Colonic mucosa (tissue), 4 donors: ENCODE measurements around the gene SLC2A8. TPM values are rescaled to one million over a fixed set of nuclear protein-coding genes. Genes with fewer than 3 reads are reported as not detected.

ENCODE experiments used
- DNase-seq: peaks from one replicate; pipeline ENCODE4 v3.0.0-alpha.2; 2020
- H3K27ac ChIP-seq: fragments of 200-600 bp; one replicate; pipeline ENCODE4 v1.8.0; 2021
- H3K27me3 ChIP-seq: fragments of 200-600 bp; one replicate; pipeline ENCODE4 v1.8.0; 2021
- H3K36me3 ChIP-seq: fragments of 200-600 bp; one replicate; pipeline ENCODE4 v1.8.0; 2021
- H3K4me1 ChIP-seq: fragments of 200-600 bp; one replicate; pipeline ENCODE4 v1.8.0; 2021; ENCODE audit warnings: mild to moderate bottlenecking
- H3K4me3 ChIP-seq: fragments of 200-600 bp; one replicate; pipeline ENCODE4 v1.8.0; 2021
- H3K9ac ChIP-seq, 2 donors: one replicate each; pipeline ENCODE4 v1.7.0; 2013; ENCODE audit warnings: control low read depth in 2 of 2, low read depth in 2 of 2, low read length in 2 of 2
- H3K9me3 ChIP-seq: fragments of 200-600 bp; one replicate; pipeline ENCODE4 v1.8.0; 2021
- intact Hi-C: fragments of 100-400 bp; cut with DNase I; formaldehyde crosslinking; loops from one replicate; pipeline ENCODE4 v1.14.1; 2022
- total RNA-seq, 2 donors: library from RNA; stranded (reverse); fragmentation: NEBNext Ultra II Directional in 1 of 2; extraction: Animal tissue kit (Norgen Biotek cat#: 25700) in 1 of 2; gene quantifications; one replicate each; pipeline ENCODE4 v1.2.1, GENCODE V29; 2021
- TF ChIP-seq, protein P1 (sequence below): fragments of 200-600 bp; IDR thresholded peaks from one replicate; pipeline ENCODE4 v1.8.0; 2022; ENCODE audit warnings: antibody characterized with exemption, mild to moderate bottlenecking
- donor health status: healthy.
- donor health status: DM: no; HTN: no; CAD: no.
- donor health status: DM: no; HTN: no; CAD: no.

Gene SLC2A8
- total RNA-seq, 2 donors from 2014 or later: 20.4 to 33.6 TPM

DNA sequence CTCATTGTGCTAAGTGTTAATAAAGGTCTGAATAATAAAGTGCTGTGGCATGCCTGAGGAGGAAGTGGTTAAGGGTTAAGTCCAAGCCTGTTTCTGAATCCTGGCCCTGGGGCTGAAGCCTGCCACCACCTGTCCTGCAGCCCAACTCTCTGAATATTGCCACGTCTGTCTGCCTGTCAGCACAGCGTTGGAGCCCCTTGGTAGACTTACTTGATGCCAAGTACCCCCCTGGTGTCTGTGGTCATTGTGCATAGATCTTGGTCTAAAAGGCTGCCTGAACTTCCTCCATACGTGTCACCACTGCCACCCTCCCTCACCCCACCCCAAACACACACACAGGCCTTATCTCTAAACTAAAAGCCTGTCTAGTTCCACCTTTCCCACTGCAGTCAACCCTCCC lies 35.4 kb upstream of the SLC2A8 start:
- Histone ChIP-seq H3K9me3 (no peaks in the 10 kb centered on the region), H3K27me3 (no peaks in the 10 kb centered on the region), H3K4me3 (no peak overlapping the region), H3K4me1 (peaks cover 4% of the 10 kb centered on the region), H3K27ac (peak overlapping the region; percentile 41), H3K36me3 (no peaks in the 10 kb centered on the region), H3K9ac (peak overlapping the region; percentile 15 to 75)
- TF ChIP-seq, protein P1, sequence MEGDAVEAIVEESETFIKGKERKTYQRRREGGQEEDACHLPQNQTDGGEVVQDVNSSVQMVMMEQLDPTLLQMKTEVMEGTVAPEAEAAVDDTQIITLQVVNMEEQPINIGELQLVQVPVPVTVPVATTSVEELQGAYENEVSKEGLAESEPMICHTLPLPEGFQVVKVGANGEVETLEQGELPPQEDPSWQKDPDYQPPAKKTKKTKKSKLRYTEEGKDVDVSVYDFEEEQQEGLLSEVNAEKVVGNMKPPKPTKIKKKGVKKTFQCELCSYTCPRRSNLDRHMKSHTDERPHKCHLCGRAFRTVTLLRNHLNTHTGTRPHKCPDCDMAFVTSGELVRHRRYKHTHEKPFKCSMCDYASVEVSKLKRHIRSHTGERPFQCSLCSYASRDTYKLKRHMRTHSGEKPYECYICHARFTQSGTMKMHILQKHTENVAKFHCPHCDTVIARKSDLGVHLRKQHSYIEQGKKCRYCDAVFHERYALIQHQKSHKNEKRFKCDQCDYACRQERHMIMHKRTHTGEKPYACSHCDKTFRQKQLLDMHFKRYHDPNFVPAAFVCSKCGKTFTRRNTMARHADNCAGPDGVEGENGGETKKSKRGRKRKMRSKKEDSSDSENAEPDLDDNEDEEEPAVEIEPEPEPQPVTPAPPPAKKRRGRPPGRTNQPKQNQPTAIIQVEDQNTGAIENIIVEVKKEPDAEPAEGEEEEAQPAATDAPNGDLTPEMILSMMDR: no peak
- DNase-seq: peak; percentile 56
- intact Hi-C loops: no loop called here

DNA sequence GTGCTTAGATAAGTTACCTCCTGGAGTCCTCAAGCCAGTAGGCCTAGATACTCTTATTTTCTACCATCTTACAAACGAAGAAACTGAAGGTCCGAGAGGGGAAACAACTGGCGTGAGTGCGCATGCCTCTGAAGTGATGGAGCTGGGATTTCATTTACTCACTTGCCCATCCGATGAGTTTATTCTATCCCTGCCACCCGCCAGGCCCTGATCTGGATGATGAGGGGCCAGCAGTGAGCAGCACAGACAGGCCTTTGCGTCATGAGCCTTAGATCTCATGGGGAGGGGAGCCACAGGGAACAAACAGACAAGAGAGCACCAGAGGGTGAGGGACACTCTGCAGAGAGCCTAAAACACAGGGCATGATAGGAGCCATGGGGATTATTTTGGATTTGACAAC lies 34.1 kb upstream of the SLC2A8 start:
- no peak for DNase-seq
- intact Hi-C loops: no loop called here
- no peaks in the 10 kb centered on the region for H3K9me3 ChIP-seq
- H3K9ac ChIP-seq: no peak overlapping the region
- no peaks in the 10 kb centered on the region for H3K27me3 ChIP-seq
- H3K4me3 ChIP-seq: no peak overlapping the region
- peaks cover 4% of the 10 kb centered on the region for H3K4me1 ChIP-seq
- TF ChIP-seq, protein P1: no peak
- H3K36me3 ChIP-seq: no peaks in the 10 kb centered on the region
- no peak overlapping the region for H3K27ac ChIP-seq

DNA sequence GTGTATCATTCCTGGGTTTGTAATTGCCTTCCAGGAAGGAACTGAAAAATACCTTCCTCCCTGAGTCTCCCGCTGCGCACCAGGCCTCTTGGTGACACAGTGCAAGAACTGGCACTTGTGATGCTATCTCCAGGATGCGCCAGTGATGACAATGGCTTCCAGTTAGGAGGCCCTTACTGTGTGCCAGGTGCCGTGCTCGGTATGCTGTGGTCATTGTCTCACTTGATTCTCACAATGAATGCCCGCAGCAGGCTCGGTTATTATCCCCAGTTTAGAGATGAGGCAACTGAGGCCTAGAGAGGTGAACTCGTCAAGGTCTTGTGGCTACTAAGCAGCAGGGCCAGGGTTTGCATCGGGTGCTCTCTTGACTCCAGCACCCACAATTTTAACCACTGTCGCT lies 31.5 kb upstream of the SLC2A8 start:
- TF ChIP-seq, protein P1: no peak
- no peak overlapping the region for H3K27ac ChIP-seq
- intact Hi-C loops: no loop called here
- H3K4me3 ChIP-seq: no peak overlapping the region
- peaks cover 4% of the 10 kb centered on the region for H3K4me1 ChIP-seq
- no peaks in the 10 kb centered on the region for H3K27me3 ChIP-seq
- H3K9me3 ChIP-seq: no peaks in the 10 kb centered on the region
- no peak for DNase-seq
- H3K36me3 ChIP-seq: no peaks in the 10 kb centered on the region
- H3K9ac ChIP-seq: no peak overlapping the region

DNA sequence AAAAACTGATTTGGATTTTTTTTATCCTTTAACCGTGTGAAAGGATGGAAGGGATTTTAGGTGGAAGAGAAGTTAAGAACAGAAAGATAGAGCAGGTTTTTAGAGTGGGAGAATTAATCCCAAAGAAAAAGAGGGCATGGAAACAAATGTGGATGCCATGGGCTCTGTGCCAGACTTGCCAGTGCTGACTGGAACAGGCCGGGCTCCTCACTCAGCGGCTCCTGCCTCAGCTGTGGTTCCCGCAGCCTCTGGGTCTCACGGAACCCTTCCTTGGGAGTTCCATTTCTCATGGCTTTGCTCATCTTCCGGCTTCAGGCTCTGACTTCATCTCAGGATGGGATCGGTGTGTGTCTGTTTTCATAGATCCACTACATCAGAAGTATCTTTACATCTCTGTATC lies 30.4 kb upstream of the SLC2A8 start:
- TF ChIP-seq, protein P1: no peak
- H3K27me3 ChIP-seq: no peaks in the 10 kb centered on the region
- no peak for DNase-seq
- H3K4me3 ChIP-seq: no peak overlapping the region
- intact Hi-C loops: no loop called here
- no peaks in the 10 kb centered on the region for H3K36me3 ChIP-seq
- no peak overlapping the region for H3K27ac ChIP-seq
- H3K4me1 ChIP-seq: peaks cover under 1% of the 10 kb centered on the region
- H3K9ac ChIP-seq: no peak overlapping the region
- no peaks in the 10 kb centered on the region for H3K9me3 ChIP-seq

DNA sequence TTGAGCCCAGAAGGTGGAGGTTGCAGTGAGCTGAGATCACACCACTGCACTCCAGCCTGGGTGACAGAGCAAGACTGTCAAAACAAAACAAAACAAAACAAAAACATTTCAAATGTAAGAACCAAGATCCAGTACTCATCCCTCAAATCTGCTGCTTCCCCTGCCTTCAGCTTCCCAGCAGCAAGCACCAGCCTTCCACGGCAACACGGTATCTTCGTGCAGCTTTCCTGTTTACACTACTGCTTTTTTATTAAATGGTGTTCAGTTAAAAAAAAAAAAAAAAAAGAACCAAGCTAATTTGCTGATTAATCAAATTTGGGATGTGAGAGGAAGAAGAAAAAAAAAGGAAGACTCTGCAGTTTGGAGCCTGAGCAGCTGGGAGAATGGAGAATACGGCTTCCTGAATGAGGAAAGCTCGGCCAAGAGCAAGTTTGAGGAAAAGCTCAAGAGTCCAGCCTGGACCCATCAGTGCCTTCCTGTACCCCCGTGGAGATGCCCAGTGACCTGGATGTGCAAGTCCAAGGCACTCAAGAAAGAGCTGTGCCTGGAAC lies 28.0 kb upstream of the SLC2A8 start:
- TF ChIP-seq, protein P1: no peak
- intact Hi-C loops: no loop called here
- no peaks in the 10 kb centered on the region for H3K27me3 ChIP-seq
- DNase-seq: no peak
- no peaks in the 10 kb centered on the region for H3K9me3 ChIP-seq
- H3K9ac ChIP-seq: no peak overlapping the region
- H3K4me1 ChIP-seq: no peaks in the 10 kb centered on the region
- no peak overlapping the region for H3K4me3 ChIP-seq
- H3K36me3 ChIP-seq: no peaks in the 10 kb centered on the region
- no peak overlapping the region for H3K27ac ChIP-seq
